Measurements from ENCODE around the gene CDKN2AIPNL.

Gene CDKN2AIPNL

GRCh38 chr5:134406390-134406789 is 5.3 kb downstream of the CDKN2AIPNL start:
- DNase-seq (no peak), ATAC-seq (ENCODE audit: insufficient read depth, low read depth) (no peak)
- no peak overlapping the region for H3K4me3 ChIP-seq (ENCODE audit: low read depth in 1 of 2, low read length in 2 of 2)
- H4K20me1 ChIP-seq (ENCODE audit: insufficient read depth, low read length), result peaks cover 4% of the 10 kb centered on the region; the same call in 1 of the 2 replicates
- H3K36me3 ChIP-seq (ENCODE audit: insufficient read depth, low read length), result peaks cover 42% of the 10 kb centered on the region
- H3K9me3 ChIP-seq (ENCODE audit: insufficient read depth, low read length, severe bottlenecking), result no peaks in the 10 kb centered on the region
- H3K79me2 ChIP-seq (ENCODE audit: insufficient read depth, low read length), result peaks cover 32% of the 10 kb centered on the region
- H2AFZ ChIP-seq (ENCODE audit: low read depth, low read length), result no peak overlapping the region
- peaks cover 26% of the 10 kb centered on the region for H3K4me1 ChIP-seq (ENCODE audit: insufficient read depth, low read length)
- TF ChIP-seq EZH2 (IDR thresholded peaks at IDR 0.05; ENCODE audit: borderline replicate concordance, low read depth, low read length, severe bottlenecking), result no peak
- no peak for TF ChIP-seq CTCF (IDR thresholded peaks at IDR 0.05; ENCODE audit: borderline replicate concordance, extremely low read depth, low read length, poor library complexity, severe bottlenecking)
- no peak overlapping the region for H3K27ac ChIP-seq (ENCODE audit: low read length)
- H3K27me3 ChIP-seq (ENCODE audit: insufficient read depth, low read length, poor library complexity), result no peaks in the 10 kb centered on the region
- H3K9ac ChIP-seq (ENCODE audit: low read depth, low read length), result no peak overlapping the region
- H3K4me2 ChIP-seq (ENCODE audit: insufficient read depth, low read length), result no peak overlapping the region

GRCh38 chr5:134403951-134404350 is 7.7 kb downstream of the CDKN2AIPNL start:
- TF ChIP-seq EZH2 (IDR thresholded peaks at IDR 0.05; ENCODE audit: borderline replicate concordance, low read depth, low read length, severe bottlenecking) (no peak), CTCF (IDR thresholded peaks at IDR 0.05; ENCODE audit: borderline replicate concordance, extremely low read depth, low read length, poor library complexity, severe bottlenecking) (no peak)
- Histone ChIP-seq H3K27me3 (ENCODE audit: insufficient read depth, low read length, poor library complexity) (no peaks in the 10 kb centered on the region), H3K4me3 (ENCODE audit: low read depth in 1 of 2, low read length in 2 of 2) (no peak overlapping the region), H2AFZ (ENCODE audit: low read depth, low read length) (no peak overlapping the region), H3K79me2 (ENCODE audit: insufficient read depth, low read length) (peaks cover 8% of the 10 kb centered on the region), H3K9me3 (ENCODE audit: insufficient read depth, low read length, severe bottlenecking) (no peaks in the 10 kb centered on the region), H3K4me1 (ENCODE audit: insufficient read depth, low read length) (peaks cover 4% of the 10 kb centered on the region; the same call in 1 of the 2 replicates), H3K9ac (ENCODE audit: low read depth, low read length) (no peak overlapping the region), H3K36me3 (ENCODE audit: insufficient read depth, low read length) (peaks cover 36% of the 10 kb centered on the region), H3K27ac (ENCODE audit: low read length) (no peak overlapping the region), H3K4me2 (ENCODE audit: insufficient read depth, low read length) (no peak overlapping the region), H4K20me1 (ENCODE audit: insufficient read depth, low read length) (no peaks in the 10 kb centered on the region; the same call in 1 of the 2 replicates)
- DNase-seq (no peak), ATAC-seq (ENCODE audit: insufficient read depth, low read depth) (no peak)

- no peak overlapping the region for H3K4me3 ChIP-seq (ENCODE audit: low read depth in 1 of 2, low read length in 2 of 2)
- no peak overlapping the region for H3K27ac ChIP-seq (ENCODE audit: low read length)
- no peaks in the 10 kb centered on the region for H3K27me3 ChIP-seq (ENCODE audit: insufficient read depth, low read length, poor library complexity)
- TF ChIP-seq CTCF (IDR thresholded peaks at IDR 0.05; ENCODE audit: borderline replicate concordance, extremely low read depth, low read length, poor library complexity, severe bottlenecking) (no peak), EZH2 (IDR thresholded peaks at IDR 0.05; ENCODE audit: borderline replicate concordance, low read depth, low read length, severe bottlenecking) (no peak)
- no peak for ATAC-seq (ENCODE audit: insufficient read depth, low read depth)
- H3K79me2 ChIP-seq (ENCODE audit: insufficient read depth, low read length), result no peaks in the 10 kb centered on the region
- no peaks in the 10 kb centered on the region for H3K4me1 ChIP-seq (ENCODE audit: insufficient read depth, low read length)
- H3K9ac ChIP-seq (ENCODE audit: low read depth, low read length), result no peak overlapping the region
- no peaks in the 10 kb centered on the region for H4K20me1 ChIP-seq (ENCODE audit: insufficient read depth, low read length)
- H3K36me3 ChIP-seq (ENCODE audit: insufficient read depth, low read length), result peaks cover 59% of the 10 kb centered on the region
- H3K4me2 ChIP-seq (ENCODE audit: insufficient read depth, low read length), result no peak overlapping the region
- no peaks in the 10 kb centered on the region for H3K9me3 ChIP-seq (ENCODE audit: insufficient read depth, low read length, severe bottlenecking)
- DNase-seq, result no peak
- H2AFZ ChIP-seq (ENCODE audit: low read depth, low read length), result no peak overlapping the region
Measured at GRCh38 chr5:134398609-134399155, 13.0 kb downstream of the CDKN2AIPNL start.

All from DND-41 (cell line).